IMR-90 (cell line): ENCODE measurements around the gene PEX5L.

Experiments
- BHLHE40 ChIP-seq: fragments of 150-350 bp; IDR thresholded peaks from 2 replicates; pipeline ENCODE4 v1.6.1; 2016; ENCODE audit warnings: mild to moderate bottlenecking, low read depth, low read length
- CEBPB ChIP-seq: IDR thresholded peaks from 2 replicates; pipeline ENCODE4 v1.6.1; 2012; ENCODE audit warnings: low read depth, low read length, improper control_type of control experiment
- CHD1 ChIP-seq: IDR thresholded peaks from 2 replicates; pipeline ENCODE4 v1.6.1; 2012; ENCODE audit warnings: low read depth, low read length, improper control_type of control experiment
- ELK1 ChIP-seq: fragments of 150-350 bp; IDR thresholded peaks from 2 replicates; pipeline ENCODE4 v1.6.1; 2016; ENCODE audit warnings: low read depth, mild to moderate bottlenecking, low read length, moderate library complexity, borderline replicate concordance
- FOS ChIP-seq: fragments of 150-350 bp; IDR thresholded peaks from 2 replicates; pipeline ENCODE4 v1.6.1; 2016; ENCODE audit warnings: low read depth, low read length
- NFE2L2 ChIP-seq: fragments of 150-350 bp; IDR thresholded peaks from 2 replicates; pipeline ENCODE4 v1.6.1; 2016; ENCODE audit warnings: low read depth, mild to moderate bottlenecking, low read length
- POLR2A ChIP-seq: IDR thresholded peaks from 2 replicates; pipeline ENCODE4 v1.6.1; 2012; ENCODE audit warnings: mild to moderate bottlenecking, low read depth, low read length
- RAD21 ChIP-seq: IDR thresholded peaks from 2 replicates; pipeline ENCODE4 v1.6.1; 2012; ENCODE audit warnings: low read length, improper control_type of control experiment
- RFX5 ChIP-seq: IDR thresholded peaks from 2 replicates; pipeline ENCODE4 v1.8.0; 2012; ENCODE audit warnings: low read depth, mild to moderate bottlenecking, low read length, moderate library complexity
- SMC3 ChIP-seq: fragments of 150-350 bp; IDR thresholded peaks from 2 replicates; pipeline ENCODE4 v1.6.1; 2016; ENCODE audit warnings: low read depth, mild to moderate bottlenecking, antibody characterized with exemption, low read length, moderate library complexity
- TF ChIP-seq, protein P1 (sequence below): conservative IDR thresholded peaks from 2 replicates; pipeline ENCODE4 v1.5.1; 2012; ENCODE audit warnings: mild to moderate bottlenecking, low read depth, low read length, improper control_type of control experiment

GRCh38 chr3:179788996-179789395 lies 247.7 kb downstream of the PEX5L start:
- TF ChIP-seq, protein P1, sequence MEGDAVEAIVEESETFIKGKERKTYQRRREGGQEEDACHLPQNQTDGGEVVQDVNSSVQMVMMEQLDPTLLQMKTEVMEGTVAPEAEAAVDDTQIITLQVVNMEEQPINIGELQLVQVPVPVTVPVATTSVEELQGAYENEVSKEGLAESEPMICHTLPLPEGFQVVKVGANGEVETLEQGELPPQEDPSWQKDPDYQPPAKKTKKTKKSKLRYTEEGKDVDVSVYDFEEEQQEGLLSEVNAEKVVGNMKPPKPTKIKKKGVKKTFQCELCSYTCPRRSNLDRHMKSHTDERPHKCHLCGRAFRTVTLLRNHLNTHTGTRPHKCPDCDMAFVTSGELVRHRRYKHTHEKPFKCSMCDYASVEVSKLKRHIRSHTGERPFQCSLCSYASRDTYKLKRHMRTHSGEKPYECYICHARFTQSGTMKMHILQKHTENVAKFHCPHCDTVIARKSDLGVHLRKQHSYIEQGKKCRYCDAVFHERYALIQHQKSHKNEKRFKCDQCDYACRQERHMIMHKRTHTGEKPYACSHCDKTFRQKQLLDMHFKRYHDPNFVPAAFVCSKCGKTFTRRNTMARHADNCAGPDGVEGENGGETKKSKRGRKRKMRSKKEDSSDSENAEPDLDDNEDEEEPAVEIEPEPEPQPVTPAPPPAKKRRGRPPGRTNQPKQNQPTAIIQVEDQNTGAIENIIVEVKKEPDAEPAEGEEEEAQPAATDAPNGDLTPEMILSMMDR, result no peak
- no peak for TF ChIP-seq POLR2A
- TF ChIP-seq CEBPB, result no peak
- no peak for TF ChIP-seq RAD21
- no peak for TF ChIP-seq ELK1
- TF ChIP-seq CHD1, result no peak
- no peak for TF ChIP-seq RFX5
- no peak for TF ChIP-seq SMC3
- TF ChIP-seq NFE2L2, result no peak
- no peak for TF ChIP-seq BHLHE40
- TF ChIP-seq FOS, result no peak
